Gastroesophageal sphincter (tissue), 4 donors: Measurements from ENCODE around the gene ESR2. TPM values are rescaled to one million over a fixed set of nuclear protein-coding genes. Genes with fewer than 3 reads are reported as not detected.
"Not testable (repeated sequence)": the region's sequence is repeated elsewhere in the genome, so short reads cannot be mapped to it uniquely, and the experiment has no call there.

ENCODE experiments used
- ATAC-seq: fragments of 150-250 bp; one replicate; pipeline ENCODE4 v1.9.1; 2016; ENCODE audit warnings: mild to moderate bottlenecking, moderate library complexity
- H3K27ac ChIP-seq, 4 donors: fragments of 200-600 bp; sonication (generic) in 3 of 4; 1 replicate in 3 of 4; 2 replicates in 1 of 4; pipeline ENCODE4 v1.5.1; 2016 to 2019
- H3K27me3 ChIP-seq: fragments of 200-600 bp; sonication (generic); one replicate; pipeline ENCODE4 v1.5.1; 2019
- H3K36me3 ChIP-seq, 2 donors: fragments of 200-600 bp; sonication (generic); one replicate each; pipeline ENCODE4 v1.5.1; 2019; ENCODE audit warnings: control low read depth in 1 of 2
- H3K4me1 ChIP-seq, 3 donors: fragments of 200-600 bp; sonication (generic); 1 replicate in 2 of 3; 2 replicates in 1 of 3; pipeline ENCODE4 v1.5.1; 2016 to 2019; ENCODE audit warnings: control low read depth in 2 of 3
- H3K4me3 ChIP-seq, 2 donors: fragments of 200-600 bp; sonication (generic); one replicate each; pipeline ENCODE4 v1.5.1; 2019; ENCODE audit warnings: mild to moderate bottlenecking in 1 of 2, moderate library complexity in 1 of 2
- H3K9me3 ChIP-seq, 3 donors: fragments of 200-600 bp; sonication (generic); one replicate each; pipeline ENCODE4 v1.5.1; 2017 to 2019; ENCODE audit warnings: control low read depth in 2 of 3
- CTCF ChIP-seq, 4 experiments: fragments of 200-600 bp in 2 of 4; fragments of 450-650 bp in 2 of 4; sonication (generic) in 1 of 4; IDR thresholded peaks; one replicate each; pipeline ENCODE4 v1.5.1; 2017 to 2019; ENCODE audit warnings: antibody characterized with exemption in 4 of 4, mild to moderate bottlenecking in 2 of 4, moderate library complexity in 2 of 4
- EP300 ChIP-seq: sonication (generic); formaldehyde crosslinking; IDR thresholded peaks from one replicate; pipeline ENCODE4 v1.6.1; 2017; ENCODE audit warnings: antibody characterized with exemption, mild to moderate bottlenecking
- POLR2A ChIP-seq, 2 donors: fragments of 450-650 bp; IDR thresholded peaks; one replicate each; pipeline ENCODE4 v1.6.1; 2017; ENCODE audit warnings: antibody characterized with exemption in 2 of 2, mild to moderate bottlenecking in 2 of 2, moderate library complexity in 1 of 2
- POLR2AphosphoS5 ChIP-seq: sonication (generic); formaldehyde crosslinking; IDR thresholded peaks from one replicate; pipeline ENCODE4 v1.6.1; 2017; ENCODE audit warnings: antibody characterized with exemption
- WGBS, 2 donors: methylation state at CpG; one replicate each; pipeline ENCODE4 v1.1.5; 2018; ENCODE audit warnings: low coverage in 1 of 2; 5-methylcytosine and 5-hydroxymethylcytosine counted together
- total RNA-seq, 4 donors: library from RNA; depleted of rRNA; stranded (reverse); fragments of >200 nt; gene quantifications; one replicate each; pipeline ENCODE4 v1.1.0, GENCODE V29; 2016

The ESR2 gene
- total RNA-seq, 4 donors from 2014 or later: 0.23 to 2.5 (median 0.40) TPM; not detected in 1

GRCh38 chr14:64118892-64119291, 175.3 kb downstream of the ESR2 start:
- TF ChIP-seq EP300: no peak
- TF ChIP-seq POLR2A (IDR thresholded peaks at IDR 0.05): no peak
- TF ChIP-seq CTCF (IDR thresholded peaks at IDR 0.05): no peak
- TF ChIP-seq POLR2AphosphoS5: no peak
- no peak overlapping the region for H3K4me3 ChIP-seq
- H3K4me1 ChIP-seq: peaks cover 0 to 5% (median 0%) of the 10 kb centered on the region in 3 donors
- 88 to 100% methylated on average over 2 of the region's 2 CpGs for WGBS, 2 donors
- ATAC-seq: no peak
- peaks cover 0 to 71% of the 10 kb centered on the region in 2 donors for H3K36me3 ChIP-seq
- no peaks in the 10 kb centered on the region for H3K9me3 ChIP-seq
- H3K27ac ChIP-seq: peak overlapping the region in 2 of 4 donors; percentile 71 to 79
- H3K27me3 ChIP-seq: no peaks in the 10 kb centered on the region

- Histone ChIP-seq H3K36me3 (peaks cover 0 to 70% of the 10 kb centered on the region in 2 donors), H3K27ac (peak overlapping the region; percentile 11 to 79 (median 64))
- H3K4me1 ChIP-seq, ATAC-seq, H3K27me3 ChIP-seq, H3K4me3 ChIP-seq, H3K9me3 ChIP-seq: not testable (repeated sequence)
- WGBS, 2 donors: 69 to 94% methylated on average over 2 to 3 of the region's 7 CpGs
Observed at GRCh38 chr14:64118403-64118742, 175.8 kb downstream of the ESR2 start.

GRCh38 chr14:64117671-64118402, 176.3 kb downstream of the ESR2 start:
- 48 to 68% methylated on average over 11 of the region's 11 CpGs for WGBS, 2 donors
- Histone ChIP-seq H3K27me3 (no peaks in the 10 kb centered on the region), H3K4me1 (peaks cover 0 to 12% (median 0%) of the 10 kb centered on the region in 3 donors), H3K27ac (peak overlapping the region; percentile 19 to 79 (median 64)), H3K9me3 (no peaks in the 10 kb centered on the region), H3K36me3 (peaks cover 0 to 70% of the 10 kb centered on the region in 2 donors), H3K4me3 (no peak overlapping the region)
- peak; percentile 91 for ATAC-seq
- TF ChIP-seq POLR2A (IDR thresholded peaks at IDR 0.05) (no peak), EP300 (no peak), CTCF (IDR thresholded peaks at IDR 0.05) (no peak), POLR2AphosphoS5 (peak; percentile 66)

- H3K27ac ChIP-seq: no peak overlapping the region
- WGBS, 2 donors: 94 to 100% methylated on average over 3 to 6 of the region's 6 CpGs
Observed at GRCh38 chr14:64115401-64115800, 178.8 kb downstream of the ESR2 start.

GRCh38 chr14:64114796-64115195, 179.4 kb downstream of the ESR2 start:
- no peaks in the 10 kb centered on the region for H3K9me3 ChIP-seq
- no peak for TF ChIP-seq CTCF (IDR thresholded peaks at IDR 0.05)
- no peak for TF ChIP-seq EP300
- no peak for TF ChIP-seq POLR2AphosphoS5
- TF ChIP-seq POLR2A (IDR thresholded peaks at IDR 0.05): no peak
- H3K4me3 ChIP-seq: no peak overlapping the region
- peaks cover 0 to 41% of the 10 kb centered on the region in 2 donors for H3K36me3 ChIP-seq
- no peak for ATAC-seq
- 97% methylated on average over 6 of the region's 7 CpGs; no CpG with 5 or more reads in 1 of the 2 donors for WGBS, 2 donors
- no peaks in the 10 kb centered on the region for H3K27me3 ChIP-seq
- peaks cover 0 to 23% (median 0%) of the 10 kb centered on the region in 3 donors for H3K4me1 ChIP-seq
- no peak overlapping the region for H3K27ac ChIP-seq

More at GRCh38 chr14:64115401-64115800, 178.8 kb downstream of the ESR2 start:
- Histone ChIP-seq H3K27me3 (no peaks in the 10 kb centered on the region), H3K4me1 (peaks cover 0 to 19% (median 0%) of the 10 kb centered on the region in 3 donors), H3K36me3 (peaks cover 0 to 47% of the 10 kb centered on the region in 2 donors), H3K4me3 (no peak overlapping the region), H3K9me3 (no peaks in the 10 kb centered on the region)
- ATAC-seq: no peak
- no peak for TF ChIP-seq POLR2A (IDR thresholded peaks at IDR 0.05)
- TF ChIP-seq POLR2AphosphoS5: no peak
- TF ChIP-seq EP300: no peak
- TF ChIP-seq CTCF (IDR thresholded peaks at IDR 0.05): no peak
